Activated CD4-positive, alpha-beta T cell treated with anti-CD3 and anti-CD28 coated beads, Interleukin-2, amount 10 ng/mL, durations not matched to agents 24 days and 14 days (primary cell): ENCODE measurements around the gene ARHGAP35. TPM values are rescaled to one million over a fixed set of nuclear protein-coding genes. Genes with fewer than 3 reads are reported as not detected.
A peak's percentile ranks its signal among the peaks of the same experiment; 100 is the strongest.
"Not testable (repeated sequence)": the region's sequence is repeated elsewhere in the genome, so short reads cannot be mapped to it uniquely, and the experiment has no call there.

Source experiments
- DNase-seq: peaks from one replicate; pipeline ENCODE4 v3.0.0; 2022
- H3K27ac Mint-ChIP-seq: one replicate; pipeline ENCODE4 v1.8.0; 2022; ENCODE audit warnings: mild to moderate bottlenecking, mixed read lengths
- H3K27me3 Mint-ChIP-seq: one replicate; pipeline ENCODE4 v1.8.0; 2022; ENCODE audit warnings: mixed read lengths
- H3K36me3 Mint-ChIP-seq: one replicate; pipeline ENCODE4 v1.8.0; 2022; ENCODE audit warnings: low read depth, mild to moderate bottlenecking, mixed read lengths
- H3K4me1 Mint-ChIP-seq: one replicate; pipeline ENCODE4 v1.8.0; 2021; ENCODE audit warnings: mixed read lengths
- H3K4me3 Mint-ChIP-seq: one replicate; pipeline ENCODE4 v1.8.0; 2022; ENCODE audit warnings: mild to moderate bottlenecking, moderate library complexity, mixed read lengths
- H3K9me3 Mint-ChIP-seq: one replicate; pipeline ENCODE4 v1.8.0; 2021; ENCODE audit warnings: mixed read lengths
- intact Hi-C: fragments of 100-400 bp; cut with micrococcal nuclease; formaldehyde crosslinking; loops from one replicate; pipeline ENCODE4 v1.15.1; 2023
- total RNA-seq: library from RNA; stranded (reverse); gene quantifications from 2 replicates; pipeline ENCODE4 v1.2.3, GENCODE V29; 2022

Gene ARHGAP35
- total RNA-seq = 21.9 and 25.6 TPM in 2 replicates

DNA sequence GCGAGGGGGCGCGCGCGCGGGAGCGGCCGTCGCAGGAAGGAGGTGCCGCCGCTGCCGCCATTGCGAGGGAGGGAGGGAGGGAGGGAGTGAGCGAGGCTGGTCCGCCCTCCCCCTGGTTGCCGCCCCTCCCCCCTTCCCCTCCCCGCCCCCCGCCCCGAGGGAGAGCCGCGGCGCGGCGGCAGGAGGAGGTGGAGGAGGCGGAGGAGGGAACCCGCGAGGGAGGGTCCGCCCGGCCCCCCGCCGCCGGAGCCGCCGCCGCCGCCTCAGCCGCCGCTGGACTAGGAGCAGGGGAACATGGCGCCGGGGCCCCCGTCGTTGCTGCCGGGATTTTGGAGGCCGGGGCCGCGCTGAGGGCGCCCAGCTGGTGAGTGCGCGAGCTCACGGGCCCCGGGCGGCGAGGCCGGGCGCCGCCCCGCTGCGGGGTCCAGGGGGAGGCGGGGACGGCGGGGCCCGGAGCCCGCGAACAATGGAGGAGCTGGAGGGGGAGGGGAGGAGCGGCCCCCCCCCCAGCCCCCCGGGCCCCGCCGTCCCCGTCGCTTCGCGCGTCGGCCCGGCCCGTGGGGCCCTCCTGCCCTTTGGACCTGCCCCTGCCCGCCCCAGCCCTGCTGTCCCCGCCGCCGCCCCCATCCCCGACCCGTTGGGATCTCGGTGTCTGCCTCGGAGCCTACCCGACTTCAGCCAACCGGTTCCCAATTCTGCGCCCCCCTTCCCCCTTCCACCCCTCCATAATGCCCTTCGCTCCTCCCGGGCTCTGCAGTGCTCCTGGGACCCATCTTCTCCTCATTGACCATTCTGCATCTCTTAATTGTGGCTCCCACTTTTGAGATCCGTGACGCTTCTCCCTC is at the start of gene ARHGAP35:
Gene ARHGAP35, plus strand, starts transcription at position 152 of the 845 bp plus-strand sequence. CDS start 57,679 bp downstream, outside the sequence.
- intact Hi-C loops = loop anchor here (1.0 to 10.0 kb wide), 4 partner anchors 11 to 396 kb away; partner anchors contain the start of genes AP2S1 and CCDC9
- peak within 1 kb of the TSS; percentile 91 for H3K27ac Mint-ChIP-seq
- H3K9me3 Mint-ChIP-seq = no peaks in the 10 kb centered on the region
- DNase-seq = peak; percentile 70
- peaks cover 19% of the 10 kb centered on the region for H3K4me1 Mint-ChIP-seq
- H3K36me3 Mint-ChIP-seq = peaks cover 10% of the 10 kb centered on the region
- H3K4me3 Mint-ChIP-seq = peak within 1 kb of the TSS; percentile 85
- H3K27me3 Mint-ChIP-seq = no peaks in the 10 kb centered on the region

DNA sequence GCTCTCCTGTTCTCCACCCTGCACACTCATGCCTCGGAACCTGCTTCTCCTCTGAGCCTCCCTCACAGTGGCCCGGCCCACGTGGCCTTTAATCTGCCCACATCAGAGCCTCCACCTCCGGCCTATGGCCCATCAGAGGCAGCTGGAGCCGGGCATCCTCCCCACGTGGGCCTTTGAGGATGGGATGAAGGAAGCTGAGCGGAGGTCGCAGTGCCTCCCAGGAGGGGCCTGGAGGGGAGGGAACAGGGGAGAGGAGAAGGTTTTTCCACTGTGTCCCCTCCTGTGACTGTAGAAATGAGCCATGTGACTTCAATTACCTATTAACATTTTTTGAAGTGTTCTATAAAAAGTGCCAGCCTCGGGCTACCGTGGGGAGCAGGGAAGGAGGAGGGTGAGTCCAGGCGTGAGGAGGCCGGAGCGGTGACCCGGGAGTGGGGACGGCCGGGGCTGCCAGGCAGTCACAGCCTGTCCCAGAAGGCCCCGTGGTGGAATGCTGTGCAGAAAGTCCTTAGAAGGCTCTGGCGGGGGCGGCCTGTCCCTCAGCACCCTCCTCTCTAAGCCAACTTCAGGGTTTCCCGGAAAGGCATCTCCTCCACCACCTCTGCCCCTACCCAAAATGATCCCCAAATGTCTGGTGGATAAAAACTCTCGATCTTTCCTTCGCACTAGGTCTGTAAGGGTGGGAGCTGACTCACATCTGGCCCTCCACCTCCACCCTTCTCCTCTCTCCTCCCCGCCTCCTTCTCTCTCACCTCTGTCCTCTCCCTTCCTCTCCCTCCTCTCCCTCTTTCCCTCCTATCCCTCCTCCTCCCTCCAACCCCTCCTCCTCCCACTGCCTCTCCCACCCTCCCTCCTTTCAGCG is 47.6 kb upstream of the ARHGAP35 start:
- peaks cover 2% of the 10 kb centered on the region for H3K27me3 Mint-ChIP-seq
- H3K36me3 Mint-ChIP-seq = no peaks in the 10 kb centered on the region
- H3K4me1 Mint-ChIP-seq = peaks cover 2% of the 10 kb centered on the region
- no peak overlapping the region for H3K27ac Mint-ChIP-seq
- no peaks in the 10 kb centered on the region for H3K9me3 Mint-ChIP-seq
- intact Hi-C loops = no loop called here
- no peak for DNase-seq
- no peak overlapping the region for H3K4me3 Mint-ChIP-seq

GRCh38 chr19:46813839-46814358 is 46.9 kb upstream of the ARHGAP35 start:
- H3K4me3 Mint-ChIP-seq = no peak overlapping the region
- no peaks in the 10 kb centered on the region for H3K9me3 Mint-ChIP-seq
- no peak overlapping the region for H3K27ac Mint-ChIP-seq
- DNase-seq = no peak
- H3K27me3 Mint-ChIP-seq = peaks cover 2% of the 10 kb centered on the region
- intact Hi-C loops = no loop called here
- H3K36me3 Mint-ChIP-seq = no peaks in the 10 kb centered on the region
- peaks cover 2% of the 10 kb centered on the region for H3K4me1 Mint-ChIP-seq

GRCh38 chr19:46815833-46816627 is 44.8 kb upstream of the ARHGAP35 start:
- H3K4me1 Mint-ChIP-seq = peaks cover 19% of the 10 kb centered on the region

DNA sequence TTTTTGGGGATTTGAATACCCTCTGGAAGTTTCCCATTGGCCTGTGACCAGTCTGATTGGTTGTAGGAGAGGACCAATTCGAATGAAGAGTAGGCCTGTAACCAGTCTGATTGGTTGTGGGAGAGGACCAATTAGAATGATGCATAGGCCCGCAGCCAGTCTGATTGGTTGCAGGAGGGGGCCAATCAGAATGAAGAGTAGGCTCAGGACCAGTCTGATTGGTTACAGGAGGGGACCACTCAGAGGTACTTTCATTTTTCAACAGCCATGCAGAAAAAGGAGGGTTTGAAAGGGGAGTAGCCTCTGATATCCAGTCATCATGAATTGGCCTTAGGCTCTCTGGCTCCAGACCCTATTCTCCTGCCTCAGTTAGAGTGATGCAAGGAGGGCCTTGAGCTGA is 42.0 kb upstream of the ARHGAP35 start:
- Mint-ChIP-seq H3K4me1 (peaks cover 28% of the 10 kb centered on the region), H3K4me3 (no peak overlapping the region), H3K9me3 (no peaks in the 10 kb centered on the region), H3K27ac (peak overlapping the region; percentile 25), H3K36me3 (no peaks in the 10 kb centered on the region), H3K27me3 (peaks cover 2% of the 10 kb centered on the region)
- intact Hi-C loops = no loop called here
- DNase-seq = peak; percentile 71

More at GRCh38 chr19:46815833-46816627, 44.8 kb upstream of the ARHGAP35 start:
- Mint-ChIP-seq H3K9me3 (no peaks in the 10 kb centered on the region), H3K27me3 (peaks cover 2% of the 10 kb centered on the region), H3K27ac (no peak overlapping the region), H3K36me3 (no peaks in the 10 kb centered on the region), H3K4me3 (no peak overlapping the region)
- intact Hi-C loops = no loop called here
- no peak for DNase-seq

GRCh38 chr19:46821512-46822409 is 39.0 kb upstream of the ARHGAP35 start:
- H3K27me3 Mint-ChIP-seq = no peaks in the 10 kb centered on the region
- H3K9me3 Mint-ChIP-seq = no peaks in the 10 kb centered on the region
- peak; percentile 88 for DNase-seq
- intact Hi-C loops = loop anchor here (2.0 kb wide), 1 partner anchor 35 kb away; no protein-coding TSS in a partner anchor
- peak overlapping the region; percentile 50 for H3K4me3 Mint-ChIP-seq
- no peaks in the 10 kb centered on the region for H3K36me3 Mint-ChIP-seq
- H3K4me1 Mint-ChIP-seq = peaks cover 38% of the 10 kb centered on the region
- H3K27ac Mint-ChIP-seq = peak overlapping the region; percentile 77

GRCh38 chr19:46822410-46822787 is 38.4 kb upstream of the ARHGAP35 start:
- H3K27ac Mint-ChIP-seq = peak overlapping the region; percentile 77
- intact Hi-C loops, H3K27me3 Mint-ChIP-seq, H3K9me3 Mint-ChIP-seq, H3K36me3 Mint-ChIP-seq, DNase-seq: not testable (repeated sequence)
- H3K4me3 Mint-ChIP-seq = peak overlapping the region; percentile 12
- H3K4me1 Mint-ChIP-seq = peaks cover 38% of the 10 kb centered on the region

DNA sequence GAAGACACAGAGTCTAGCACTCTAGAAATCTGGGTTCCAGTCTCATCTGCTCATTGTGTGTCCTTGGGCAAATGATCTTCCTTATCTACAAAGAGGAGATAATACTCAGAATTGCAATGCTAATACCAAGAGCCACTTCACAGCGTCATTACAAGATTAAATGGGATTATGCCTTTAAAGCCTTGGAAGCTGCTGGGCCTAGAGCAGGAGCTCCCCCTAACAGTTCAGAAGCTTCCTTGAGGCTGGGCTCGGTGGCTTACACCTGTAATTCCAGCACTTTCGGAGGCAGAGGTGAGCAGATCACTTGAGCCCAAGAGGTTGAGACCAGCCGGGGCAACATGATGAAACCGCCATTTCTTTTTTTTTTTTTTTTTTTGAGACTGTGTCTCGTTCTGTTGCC is 37.7 kb upstream of the ARHGAP35 start:
- H3K27me3 Mint-ChIP-seq = no peaks in the 10 kb centered on the region
- no peaks in the 10 kb centered on the region for H3K36me3 Mint-ChIP-seq
- peaks cover 39% of the 10 kb centered on the region for H3K4me1 Mint-ChIP-seq
- no peaks in the 10 kb centered on the region for H3K9me3 Mint-ChIP-seq
- intact Hi-C loops = no loop called here
- no peak overlapping the region for H3K4me3 Mint-ChIP-seq
- no peak for DNase-seq
- no peak overlapping the region for H3K27ac Mint-ChIP-seq

GRCh38 chr19:46824890-46825730 is 35.7 kb upstream of the ARHGAP35 start:
- DNase-seq = no peak
- H3K36me3 Mint-ChIP-seq = no peaks in the 10 kb centered on the region
- intact Hi-C loops = no loop called here
- peaks cover 34% of the 10 kb centered on the region for H3K4me1 Mint-ChIP-seq
- H3K27ac Mint-ChIP-seq = no peak overlapping the region
- no peaks in the 10 kb centered on the region for H3K9me3 Mint-ChIP-seq
- no peak overlapping the region for H3K4me3 Mint-ChIP-seq
- no peaks in the 10 kb centered on the region for H3K27me3 Mint-ChIP-seq

DNA sequence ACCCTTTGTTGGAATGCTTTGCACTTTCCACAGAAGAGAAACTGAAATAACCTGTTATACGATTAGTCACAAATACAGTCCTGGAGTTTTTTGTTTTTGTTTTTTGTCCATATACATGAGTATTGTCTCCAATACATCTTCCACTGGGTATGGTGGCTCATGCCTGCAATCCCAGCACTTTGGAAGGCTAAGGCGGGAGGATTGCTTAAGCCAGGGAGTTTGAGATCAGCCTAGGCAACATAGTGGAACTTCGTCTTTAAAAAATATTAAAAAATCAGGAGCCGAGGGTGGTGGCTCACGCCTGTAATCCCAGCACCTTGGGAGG is 35.1 kb upstream of the ARHGAP35 start:
- Mint-ChIP-seq H3K36me3 (no peaks in the 10 kb centered on the region), H3K4me1 (peaks cover 29% of the 10 kb centered on the region), H3K27ac (peak overlapping the region; percentile 41), H3K27me3 (no peaks in the 10 kb centered on the region), H3K9me3 (no peaks in the 10 kb centered on the region), H3K4me3 (no peak overlapping the region)
- intact Hi-C loops = no loop called here
- DNase-seq = no peak

DNA sequence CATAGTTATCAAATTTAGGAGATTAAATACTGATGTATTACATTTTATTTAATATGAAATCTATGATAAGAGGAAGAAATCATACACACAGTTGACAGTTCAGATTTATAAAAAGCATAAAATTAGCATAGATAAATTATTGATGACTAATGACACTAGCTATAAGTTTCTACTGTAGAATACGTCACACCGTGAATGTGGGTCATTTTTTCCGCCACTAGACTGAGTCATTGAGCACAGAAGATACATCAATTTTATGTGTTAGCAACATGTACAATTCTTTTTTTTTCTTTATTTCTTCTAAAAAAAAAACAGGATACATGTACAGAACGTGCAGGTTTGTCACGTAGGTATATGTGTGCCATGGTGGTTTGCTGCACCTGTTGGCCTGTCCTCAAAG is 32.3 kb upstream of the ARHGAP35 start:
- no peak overlapping the region for H3K4me3 Mint-ChIP-seq
- intact Hi-C loops = no loop called here
- H3K36me3 Mint-ChIP-seq = no peaks in the 10 kb centered on the region
- H3K27ac Mint-ChIP-seq = no peak overlapping the region
- H3K9me3 Mint-ChIP-seq = no peaks in the 10 kb centered on the region
- no peak for DNase-seq
- H3K4me1 Mint-ChIP-seq = peaks cover 14% of the 10 kb centered on the region
- no peaks in the 10 kb centered on the region for H3K27me3 Mint-ChIP-seq

GRCh38 chr19:46830864-46831263 is 29.9 kb upstream of the ARHGAP35 start:
- H3K27ac Mint-ChIP-seq = no peak overlapping the region
- no peaks in the 10 kb centered on the region for H3K9me3 Mint-ChIP-seq
- DNase-seq = no peak
- H3K36me3 Mint-ChIP-seq = peaks cover 3% of the 10 kb centered on the region
- H3K4me3 Mint-ChIP-seq = no peak overlapping the region
- H3K27me3 Mint-ChIP-seq = no peaks in the 10 kb centered on the region
- H3K4me1 Mint-ChIP-seq = peaks cover 4% of the 10 kb centered on the region
- intact Hi-C loops = no loop called here
